GM19351 (cell line): ENCODE data around the gene KLHDC10.
A peak's percentile ranks its signal among the peaks of the same experiment; 100 is the strongest.
"Not testable (repeated sequence)": the region's sequence is repeated elsewhere in the genome, so short reads cannot be mapped to it uniquely, and the experiment has no call there.

Experiments used
- ATAC-seq: cut with Tn5 transposase; IDR thresholded peaks from one replicate; pipeline ENCODE4 v1.9.1; 2021; ENCODE audit warnings: mild to moderate bottlenecking, moderate library complexity; ENCODE audit not compliant: unreplicated experiment

KLHDC10 gene

DNA sequence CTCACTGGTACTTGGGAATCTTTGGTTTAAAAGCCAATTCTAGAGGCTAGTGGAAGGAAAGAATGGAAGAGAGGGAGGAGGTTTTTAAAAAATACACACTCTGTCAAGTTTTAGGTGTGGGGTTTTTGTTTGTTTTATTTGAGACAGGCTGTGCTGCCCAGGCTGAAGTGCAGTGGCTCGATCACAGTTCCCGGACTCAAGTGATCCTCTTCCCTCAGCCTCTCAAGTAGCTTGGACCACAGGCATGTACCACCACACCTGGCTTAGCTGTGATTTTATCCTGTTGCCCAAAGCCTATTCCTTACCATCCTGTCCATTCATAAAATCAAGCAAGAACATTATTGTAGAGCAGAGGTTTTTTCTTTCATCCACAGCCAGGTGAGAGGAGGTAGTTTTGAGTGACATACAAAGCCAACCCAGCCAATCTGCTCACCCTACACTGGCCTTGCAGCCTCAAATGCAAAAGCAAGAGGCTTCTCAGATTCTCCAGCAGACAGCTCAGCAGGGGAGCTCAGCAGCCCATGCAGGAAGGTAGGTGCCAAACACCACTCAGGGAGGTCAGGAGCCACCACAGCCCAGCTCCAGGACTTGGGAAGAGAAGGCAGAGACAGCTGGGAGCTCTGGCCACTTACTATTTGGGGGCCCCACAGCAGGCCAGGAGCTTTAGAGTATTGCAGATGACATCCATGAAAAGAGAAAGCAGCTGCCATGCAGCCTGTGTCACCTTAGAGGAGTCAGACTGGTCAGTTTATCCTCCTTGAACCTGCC is 69.0 kb downstream of the KLHDC10 start:
- ATAC-seq: no peak

DNA sequence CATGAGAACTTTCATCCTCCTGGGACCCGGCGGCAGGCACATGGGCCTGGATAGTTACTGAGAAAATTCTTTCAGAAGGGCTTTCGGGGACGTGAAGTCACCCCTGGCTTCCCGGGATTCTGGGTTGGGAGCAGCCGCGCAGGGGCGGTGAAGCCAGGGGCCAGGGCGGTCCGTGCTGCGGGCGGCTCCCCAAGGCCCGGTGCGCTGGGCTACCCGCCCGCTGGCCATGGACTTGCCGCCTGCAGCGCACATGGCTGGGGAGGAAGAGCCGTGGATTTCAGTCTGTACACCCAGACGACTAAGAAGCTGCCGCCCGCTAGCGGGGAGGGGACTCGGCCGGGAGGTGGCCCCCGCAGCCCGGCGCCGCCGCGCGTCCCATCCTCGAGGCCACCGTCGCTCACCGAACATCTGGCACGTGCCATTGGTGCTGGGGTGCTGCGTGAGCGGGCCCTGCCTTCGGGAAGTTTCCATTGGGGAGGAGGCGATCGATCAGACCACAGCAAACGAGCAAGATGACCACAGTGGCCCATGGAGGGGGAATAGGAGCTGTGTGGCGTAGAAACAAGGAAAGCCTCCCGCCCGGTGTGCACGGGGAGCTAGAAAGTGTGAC is 70.3 kb downstream of the KLHDC10 start:
- ATAC-seq: no peak

GRCh38 chr7:130141161-130141883 is 71.0 kb downstream of the KLHDC10 start:
- ATAC-seq: no peak

- no peak for ATAC-seq
Measured at GRCh38 chr7:130141884-130142653, 71.7 kb downstream of the KLHDC10 start.

- no peak for ATAC-seq
Measured at GRCh38 chr7:130142654-130143333, 72.5 kb downstream of the KLHDC10 start.

DNA sequence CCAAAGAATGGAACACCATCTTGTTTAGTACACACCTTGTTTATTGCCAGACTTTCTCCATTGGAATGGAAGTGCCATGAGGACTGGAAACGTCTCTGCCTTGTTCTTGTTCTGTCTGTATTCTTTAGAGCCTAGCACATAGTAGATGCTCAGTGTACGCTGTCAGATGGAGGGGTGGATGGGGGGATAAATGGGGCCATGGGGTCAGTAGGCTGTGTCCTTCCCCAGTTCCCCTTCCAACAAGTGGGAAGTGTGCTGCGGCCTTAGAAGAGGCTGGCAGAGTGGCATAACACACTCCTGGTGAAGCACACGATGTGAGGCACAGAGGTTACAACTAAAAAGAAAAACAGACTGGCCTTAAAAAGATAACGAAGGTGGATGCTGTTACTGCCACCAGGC is 73.0 kb downstream of the KLHDC10 start:
- ATAC-seq: no peak

GRCh38 chr7:130143986-130144311 is 73.6 kb downstream of the KLHDC10 start:
- ATAC-seq: no peak

- ATAC-seq: no peak
Measured at GRCh38 chr7:130144312-130145171, 74.2 kb downstream of the KLHDC10 start.

- ATAC-seq: no peak
Measured at GRCh38 chr7:130145424-130146100, 75.2 kb downstream of the KLHDC10 start.

DNA sequence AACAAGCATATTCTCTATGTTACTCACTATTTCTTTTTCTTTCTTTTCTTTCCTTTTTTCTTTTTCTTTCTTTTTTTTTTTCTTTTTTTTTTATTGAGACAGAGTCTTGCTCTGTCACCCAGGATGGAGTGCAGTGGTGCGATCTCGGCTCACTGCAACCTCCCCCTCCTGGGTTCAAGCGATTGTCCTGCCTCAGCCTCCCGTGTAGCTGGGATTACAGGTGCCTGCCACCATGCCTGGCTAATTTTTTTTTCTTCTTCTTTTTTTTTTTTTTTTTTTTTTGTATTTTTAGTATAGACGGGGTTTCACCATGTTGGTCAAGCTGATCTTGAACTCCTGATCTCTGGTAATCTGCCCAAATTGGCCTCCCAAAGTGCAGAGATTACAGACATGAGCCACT is 75.8 kb downstream of the KLHDC10 start:
- not testable (repeated sequence) for ATAC-seq

DNA sequence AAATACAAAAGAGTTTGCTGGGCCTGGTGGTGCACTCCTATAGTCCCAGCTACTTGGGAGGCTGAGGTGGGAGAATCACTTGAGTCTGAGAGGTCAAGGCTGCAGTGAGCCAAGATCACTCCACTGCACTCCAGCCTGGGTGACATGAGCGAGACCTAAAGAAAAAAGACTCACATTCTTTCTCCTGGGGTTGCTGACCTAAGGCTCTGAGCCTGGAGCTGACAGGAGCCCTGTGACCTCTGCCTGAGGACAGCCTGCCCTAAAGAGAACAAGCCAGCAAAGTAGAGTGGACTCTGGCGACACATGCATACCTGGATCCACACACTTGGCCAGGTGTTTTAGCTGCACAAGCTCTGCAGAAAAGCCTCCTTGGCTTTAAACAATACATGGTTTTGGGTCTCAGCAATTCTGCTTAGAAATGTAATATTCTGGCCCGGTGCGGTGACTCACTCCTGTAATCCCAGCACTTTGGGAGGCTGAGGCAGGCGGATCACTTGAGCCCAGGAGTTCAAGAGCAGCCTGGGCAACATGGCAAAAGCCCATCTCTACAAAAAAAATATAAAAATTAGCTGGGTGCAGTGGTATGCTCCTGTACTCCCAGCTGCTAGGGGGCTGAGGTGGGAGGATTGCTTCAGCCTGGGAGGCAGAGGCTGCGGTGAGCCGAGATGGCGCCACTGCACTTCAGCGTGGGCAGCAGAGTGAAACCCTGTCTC is 76.5 kb downstream of the KLHDC10 start:
- ATAC-seq: no peak

DNA sequence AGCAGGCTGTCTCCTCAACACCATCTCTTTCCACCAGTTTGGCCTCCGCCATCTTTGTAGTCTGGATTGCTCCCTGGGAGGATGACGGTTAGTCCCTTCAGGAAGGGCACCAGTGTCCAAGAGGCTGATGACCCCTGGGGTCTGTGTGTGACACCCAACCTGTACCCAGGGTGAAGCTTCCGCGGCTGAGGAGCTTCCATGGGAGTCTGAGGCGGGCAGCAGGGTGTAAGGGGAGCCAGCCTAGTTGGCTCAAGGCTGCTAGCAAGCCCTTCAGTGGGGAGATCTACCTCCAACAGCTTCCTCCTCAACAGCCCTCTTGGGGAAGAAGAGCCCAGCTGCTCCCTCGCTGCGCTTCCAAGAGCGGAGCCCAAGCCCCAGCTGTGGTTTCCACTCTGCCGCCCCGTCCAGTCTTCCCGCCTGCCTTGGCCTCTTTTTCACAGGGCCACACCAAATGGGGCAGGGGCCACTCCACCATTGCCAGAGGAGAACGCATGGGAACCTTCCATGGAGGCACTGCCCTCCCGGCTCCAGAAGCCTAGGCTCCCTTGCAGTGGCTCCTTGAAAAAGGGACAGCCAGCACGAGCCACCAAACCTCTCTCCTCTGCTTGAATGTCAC is 77.5 kb downstream of the KLHDC10 start:
- ATAC-seq: no peak

- no peak for ATAC-seq
Measured at GRCh38 chr7:130148561-130148960, 78.2 kb downstream of the KLHDC10 start.

GRCh38 chr7:130149281-130150139 is 79.2 kb downstream of the KLHDC10 start:
- peak; percentile 52 for ATAC-seq

DNA sequence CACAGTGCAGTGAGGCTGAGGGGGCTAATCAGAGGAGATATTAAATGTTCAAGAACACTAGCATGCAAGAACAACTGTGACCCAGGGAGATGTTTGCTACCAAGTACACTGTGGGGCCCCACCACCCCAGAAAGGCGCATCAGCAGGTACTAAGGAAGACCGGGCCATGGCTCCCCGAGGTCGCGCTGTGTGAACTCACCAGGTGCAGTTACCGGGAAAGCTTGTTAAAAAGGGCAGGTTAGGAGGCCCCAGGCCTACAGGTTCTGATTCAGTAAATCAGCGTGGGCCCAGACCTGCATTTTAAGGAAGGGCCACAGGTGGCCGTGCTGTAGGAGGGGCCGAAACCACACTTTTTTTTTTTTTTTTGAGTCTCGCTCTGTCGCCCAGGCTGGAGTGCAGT is 80.3 kb downstream of the KLHDC10 start:
- ATAC-seq: peak; percentile 37

DNA sequence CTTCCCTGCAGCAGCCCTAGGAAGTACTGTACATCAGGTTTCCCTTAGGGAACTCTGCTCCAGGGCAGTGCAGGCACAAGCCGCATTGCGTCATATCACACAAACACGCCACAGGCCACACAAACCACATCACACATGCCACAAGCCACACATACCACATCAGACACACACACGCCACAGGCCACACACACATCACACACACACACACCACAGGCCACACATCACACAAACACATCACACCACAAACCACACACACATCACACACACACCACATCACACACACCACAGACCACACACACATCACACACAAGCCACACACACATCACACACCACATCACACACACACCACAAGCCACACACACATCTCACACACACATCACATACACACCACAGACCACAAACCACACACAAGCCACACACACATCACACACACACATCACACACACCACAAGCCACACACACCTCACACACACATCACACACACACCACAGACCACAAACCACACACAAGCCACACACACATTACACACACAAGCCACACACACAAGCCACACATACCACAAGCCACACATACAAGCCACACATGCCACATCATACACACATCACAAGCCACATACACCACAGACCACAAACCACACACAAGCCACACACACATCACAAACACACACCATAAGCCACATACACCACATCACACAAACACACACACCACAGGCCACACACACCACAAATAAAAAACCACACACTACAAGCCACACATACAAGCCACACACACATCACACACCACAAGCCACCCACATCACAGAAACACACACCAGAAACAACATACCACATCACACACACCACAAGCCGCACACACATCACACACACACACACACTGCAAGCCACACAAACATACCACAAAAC is 81.5 kb downstream of the KLHDC10 start:
- ATAC-seq: no peak
